Spinal cord (tissue), 10 donors: ENCODE measurements around the gene NEDD9. TPM values are rescaled to one million over a fixed set of nuclear protein-coding genes. Genes with fewer than 3 reads are reported as not detected.

ENCODE experiments used
- DNase-seq, 6 donors: peaks; one replicate each; pipeline versions ENCODE4 v3.0.0 to v3.0.0-alpha.2; 2013 to 2015; ENCODE audit warnings: low spot score in 6 of 6, low read depth in 4 of 6
- H3K27ac ChIP-seq: one replicate; pipeline ENCODE4 v1.5.1; 2013; ENCODE audit warnings: low read depth, low read length, control low read depth
- H3K27me3 ChIP-seq: one replicate; pipeline ENCODE4 v1.6.1; 2013; ENCODE audit warnings: low read length; ENCODE audit not compliant: control insufficient read depth, insufficient read depth
- H3K36me3 ChIP-seq: one replicate; pipeline ENCODE4 v1.6.1; 2013; ENCODE audit warnings: low read length; ENCODE audit not compliant: control insufficient read depth, insufficient read depth
- H3K4me1 ChIP-seq: one replicate; pipeline ENCODE4 v1.6.1; 2013; ENCODE audit warnings: low read length; ENCODE audit not compliant: control insufficient read depth, insufficient read depth
- H3K4me3 ChIP-seq: one replicate; pipeline ENCODE4 v1.5.1; 2013; ENCODE audit warnings: low read depth, low read length, control low read depth
- H3K9me3 ChIP-seq: one replicate; pipeline ENCODE4 v1.6.1; 2013; ENCODE audit warnings: low read length; ENCODE audit not compliant: control insufficient read depth, insufficient read depth
- WGBS: methylation state at CpG from one replicate; pipeline ENCODE4 v1.1.5; 2013; ENCODE audit warnings: missing lambda C conversion rate; ENCODE audit not compliant: insufficient coverage; 5-methylcytosine and 5-hydroxymethylcytosine counted together
- polyA plus RNA-seq, 2 donors: library from polyadenylated mRNA; unstranded; fragments of 120-200 nt; gene quantifications; one replicate each; pipeline ENCODE4 v1.2.1, GENCODE V29; 2013; ENCODE audit not compliant: insufficient read length in 2 of 2
- small RNA-seq: library from RNA; depleted of rRNA; stranded (forward); fragments of <200 nt; gene quantifications from one replicate; pipeline ENCODE3, GENCODE V24; 2014; ENCODE audit warnings: low replicate concordance
- total RNA-seq, 2 donors: library from RNA; depleted of rRNA in 1 of 2; stranded (reverse); fragments of 120-200 nt in 1 of 2; fragments of >200 nt in 1 of 2; gene quantifications; one replicate each; pipeline versions ENCODE4 v1.2.3 to v1.2.4, GENCODE V29; 2013 to 2014
- donor health status: healthy.

Gene NEDD9
- total and polyA plus RNA-seq, 4 donors, result 9.0 to 25.4 (median 15.0) TPM

- Histone ChIP-seq H3K9me3 (no peaks in the 10 kb centered on the region), H3K36me3 (no peaks in the 10 kb centered on the region), H3K27me3 (no peaks in the 10 kb centered on the region), H3K27ac (no peak overlapping the region), H3K4me1 (no peaks in the 10 kb centered on the region), H3K4me3 (no peak overlapping the region)
- no peak for DNase-seq
- WGBS, result 100% methylated on average over 2 of the region's 8 CpGs
Observed at GRCh38 chr6:11142296-11143027, 90.0 kb downstream of the NEDD9 start.

- no peak overlapping the region for H3K27ac ChIP-seq
- 78% methylated on average over 1 of the region's 3 CpGs for WGBS
- no peaks in the 10 kb centered on the region for H3K36me3 ChIP-seq
- no peak overlapping the region for H3K4me3 ChIP-seq
- H3K9me3 ChIP-seq, result no peaks in the 10 kb centered on the region
- no peaks in the 10 kb centered on the region for H3K4me1 ChIP-seq
- H3K27me3 ChIP-seq, result no peaks in the 10 kb centered on the region
- DNase-seq, result no peak
Observed at GRCh38 chr6:11141295-11141694, 91.2 kb downstream of the NEDD9 start.

GRCh38 chr6:11140056-11140455 is 92.4 kb downstream of the NEDD9 start:
- Histone ChIP-seq H3K4me1 (no peaks in the 10 kb centered on the region), H3K4me3 (no peak overlapping the region), H3K36me3 (no peaks in the 10 kb centered on the region), H3K27me3 (no peaks in the 10 kb centered on the region), H3K27ac (no peak overlapping the region), H3K9me3 (no peaks in the 10 kb centered on the region)
- WGBS, result 93% methylated on average over 3 of the region's 3 CpGs
- no peak for DNase-seq

- H3K4me3 ChIP-seq, result no peak overlapping the region
- DNase-seq, result no peak
- H3K36me3 ChIP-seq, result no peaks in the 10 kb centered on the region
- H3K27ac ChIP-seq, result no peak overlapping the region
- no peaks in the 10 kb centered on the region for H3K27me3 ChIP-seq
- H3K4me1 ChIP-seq, result no peaks in the 10 kb centered on the region
- no peaks in the 10 kb centered on the region for H3K9me3 ChIP-seq
- WGBS, result 100% methylated on average over 2 of the region's 3 CpGs
Observed at GRCh38 chr6:11139051-11139960, 93.2 kb downstream of the NEDD9 start.

- Histone ChIP-seq H3K27me3 (no peaks in the 10 kb centered on the region), H3K27ac (no peak overlapping the region), H3K4me3 (no peak overlapping the region), H3K4me1 (no peaks in the 10 kb centered on the region), H3K36me3 (no peaks in the 10 kb centered on the region), H3K9me3 (no peaks in the 10 kb centered on the region)
- DNase-seq, result no peak
Observed at GRCh38 chr6:11136809-11137208, 95.7 kb downstream of the NEDD9 start.

Small RNA genes within 50 kb of the gene (small RNA-seq; reads per million reads assigned to genes)
- not detected for gene AL136139.1

Other genes starting within 250 kb of the NEDD9 start
- 10 to 100 TPM; 21.5 to 31.8 TPM for gene ELOVL2, start 188.4 kb downstream of the NEDD9 start, total RNA-seq
- gene ELOVL2, start 188.4 kb downstream of the NEDD9 start, polyA plus RNA-seq, result 10 to 100 TPM; 56.7 to 83.5 TPM
- 10 to 100 TPM; 20.7 to 89.2 TPM for gene SMIM13, start 138.8 kb downstream of the NEDD9 start, total RNA-seq
- 10 to 100 TPM; 60.9 to 90.8 TPM for gene SMIM13, start 138.8 kb downstream of the NEDD9 start, polyA plus RNA-seq
- under 1 TPM in 1 of 2 donors, not detected in 1; 0.06 TPM for gene ERVFRD-1, start 120.9 kb downstream of the NEDD9 start, total RNA-seq
- gene ERVFRD-1, start 120.9 kb downstream of the NEDD9 start, polyA plus RNA-seq, result under 1 TPM in 1 of 2 donors, not detected in 1; 0.18 TPM